Measurements from ENCODE around the gene MITF.

GRCh38 chr3:69719587-69720122 is 19.6 kb upstream of the MITF start:
- TF ChIP-seq, protein P1, sequence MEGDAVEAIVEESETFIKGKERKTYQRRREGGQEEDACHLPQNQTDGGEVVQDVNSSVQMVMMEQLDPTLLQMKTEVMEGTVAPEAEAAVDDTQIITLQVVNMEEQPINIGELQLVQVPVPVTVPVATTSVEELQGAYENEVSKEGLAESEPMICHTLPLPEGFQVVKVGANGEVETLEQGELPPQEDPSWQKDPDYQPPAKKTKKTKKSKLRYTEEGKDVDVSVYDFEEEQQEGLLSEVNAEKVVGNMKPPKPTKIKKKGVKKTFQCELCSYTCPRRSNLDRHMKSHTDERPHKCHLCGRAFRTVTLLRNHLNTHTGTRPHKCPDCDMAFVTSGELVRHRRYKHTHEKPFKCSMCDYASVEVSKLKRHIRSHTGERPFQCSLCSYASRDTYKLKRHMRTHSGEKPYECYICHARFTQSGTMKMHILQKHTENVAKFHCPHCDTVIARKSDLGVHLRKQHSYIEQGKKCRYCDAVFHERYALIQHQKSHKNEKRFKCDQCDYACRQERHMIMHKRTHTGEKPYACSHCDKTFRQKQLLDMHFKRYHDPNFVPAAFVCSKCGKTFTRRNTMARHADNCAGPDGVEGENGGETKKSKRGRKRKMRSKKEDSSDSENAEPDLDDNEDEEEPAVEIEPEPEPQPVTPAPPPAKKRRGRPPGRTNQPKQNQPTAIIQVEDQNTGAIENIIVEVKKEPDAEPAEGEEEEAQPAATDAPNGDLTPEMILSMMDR (IDR thresholded peaks at IDR 0.05) = no peak
- TF ChIP-seq POLR2A (IDR thresholded peaks at IDR 0.05) = no peak
